Measurements from ENCODE around the gene FOXD4L6.
"Not testable (repeated sequence)": the region's sequence is repeated elsewhere in the genome, so short reads cannot be mapped to it uniquely, and the experiment has no call there.

FOXD4L6 gene

GRCh38 chr9:41128581-41128980 lies at the start of gene FOXD4L6:
FOXD4L6 (minus strand) TSS chr9:41128681; CDS start chr9:41128383, 298 bp downstream.
- DNase-seq, result not testable (repeated sequence)

- not testable (repeated sequence) for DNase-seq
Measured at GRCh38 chr9:41174994-41175393, 46.5 kb upstream of the FOXD4L6 start.

GRCh38 chr9:41150116-41150515 lies 21.6 kb upstream of the FOXD4L6 start:
- not testable (repeated sequence) for DNase-seq

DNA sequence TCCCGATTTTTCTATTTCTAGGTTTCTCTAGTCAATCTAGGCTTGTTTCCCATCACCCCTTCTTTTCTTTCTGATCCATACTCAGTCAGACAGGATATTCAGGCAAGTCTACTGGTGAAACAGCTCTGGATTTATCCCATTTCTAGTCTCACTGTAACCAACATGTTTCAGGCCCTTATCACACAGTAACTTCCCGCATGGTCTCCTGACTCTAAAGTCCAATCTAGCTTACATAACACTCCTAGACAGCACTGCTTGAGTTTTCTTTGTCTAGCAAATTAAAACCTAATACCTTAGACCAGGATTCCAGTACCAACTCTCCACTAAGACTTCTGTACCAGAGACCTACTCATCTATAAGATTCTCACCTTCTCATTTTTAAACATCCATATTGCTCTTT lies 13.4 kb upstream of the FOXD4L6 start:
- DNase-seq, result not testable (repeated sequence)

DNA sequence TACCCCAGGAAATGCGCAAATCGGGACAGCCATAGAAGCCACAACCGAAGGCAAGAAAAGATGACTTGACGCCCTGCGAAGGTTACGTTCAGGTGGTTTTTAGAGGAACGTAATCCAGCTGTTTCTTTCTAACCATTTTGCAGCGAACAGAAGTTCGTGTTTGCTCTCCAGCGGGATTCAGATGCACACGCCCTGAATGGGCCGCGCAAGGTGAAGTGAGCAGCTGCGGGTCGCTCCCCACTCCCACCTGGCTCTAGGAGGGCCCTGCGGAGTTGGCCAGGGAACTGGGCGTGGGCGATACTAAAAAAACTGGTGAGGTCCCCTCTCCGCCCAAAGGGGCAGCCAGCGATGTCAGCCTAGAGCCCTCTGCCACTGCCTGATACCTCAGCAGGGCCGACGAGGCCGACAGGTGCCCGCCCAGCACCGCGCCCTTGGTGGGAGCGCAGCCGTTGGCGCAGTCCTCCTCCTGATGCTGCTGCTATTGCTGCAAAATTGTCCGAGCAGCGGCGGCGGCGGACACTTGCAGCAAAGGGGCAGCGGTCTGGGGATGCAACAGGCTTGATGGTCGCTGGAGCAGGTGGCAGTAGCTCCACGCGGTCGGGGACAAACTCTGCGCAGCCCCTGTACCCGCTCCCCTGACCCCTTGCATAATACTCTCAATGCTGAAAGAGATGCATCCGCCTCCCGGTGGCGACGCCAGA lies 1.6 kb downstream of the FOXD4L6 start:
- not testable (repeated sequence) for DNase-seq

DNA sequence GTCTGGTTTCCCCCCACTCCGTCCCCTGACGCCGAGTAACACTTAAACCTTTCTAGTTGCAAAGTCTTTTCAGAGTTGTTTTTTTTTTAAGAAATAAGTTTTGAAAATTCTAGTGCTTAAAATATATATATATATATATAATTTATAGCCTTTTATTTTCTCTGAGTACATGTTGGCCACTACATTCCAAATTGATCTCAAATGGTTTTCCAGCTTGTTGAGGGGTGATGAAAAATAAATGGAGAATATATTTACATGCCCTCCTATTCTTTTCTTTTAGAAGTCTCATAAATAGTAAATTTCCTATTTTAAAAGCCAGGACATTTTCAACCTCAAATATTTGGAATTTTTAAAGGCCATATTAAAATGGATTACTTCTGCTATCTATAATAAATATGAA lies 2.5 kb downstream of the FOXD4L6 start:
- DNase-seq, result not testable (repeated sequence)

GRCh38 chr9:41125109-41125658 lies 3.3 kb downstream of the FOXD4L6 start:
- not testable (repeated sequence) for DNase-seq

GRCh38 chr9:41124250-41125108 lies 4.0 kb downstream of the FOXD4L6 start:
- DNase-seq, result not testable (repeated sequence)

- not testable (repeated sequence) for DNase-seq
Measured at GRCh38 chr9:41123812-41124211, 4.7 kb downstream of the FOXD4L6 start.

DNA sequence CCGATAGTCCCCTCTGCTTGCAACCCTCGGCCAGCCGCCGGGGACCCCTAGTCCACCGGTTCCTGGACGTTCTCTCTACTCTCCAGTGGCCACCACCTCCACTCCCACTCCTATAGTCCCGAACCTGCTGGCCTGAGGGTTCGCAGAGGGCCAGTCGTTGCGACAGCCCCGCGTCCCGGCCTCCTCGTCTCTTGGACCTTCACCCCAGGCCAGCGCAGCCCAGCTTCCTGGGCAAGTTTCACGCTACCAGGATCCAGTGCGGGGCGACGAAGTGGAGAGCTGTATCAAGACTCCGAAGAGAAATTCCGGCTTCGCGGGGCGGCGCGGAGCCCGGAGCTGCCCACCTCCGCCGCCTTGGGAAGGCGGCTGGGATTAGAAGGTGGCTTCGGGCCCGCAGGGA lies 5.1 kb downstream of the FOXD4L6 start:
- not testable (repeated sequence) for DNase-seq

DNA sequence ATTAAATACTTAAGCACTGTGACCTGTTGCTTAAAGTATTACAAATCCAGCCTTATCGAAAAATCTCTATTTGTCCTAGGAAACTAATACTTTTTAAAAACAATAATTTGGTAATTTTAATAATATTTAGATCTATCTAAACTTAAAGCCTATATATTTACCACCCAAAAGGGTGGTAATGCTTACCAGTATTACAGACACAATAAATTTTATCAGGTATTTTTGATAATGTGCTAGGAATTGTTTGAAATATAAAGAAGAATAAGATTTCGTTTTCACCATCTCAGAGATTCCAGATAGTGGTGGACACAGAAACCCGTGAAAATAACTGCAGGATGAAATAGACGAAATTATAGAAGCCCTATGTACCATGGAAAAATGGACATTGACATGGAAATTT lies 7.8 kb downstream of the FOXD4L6 start:
- DNase-seq, result not testable (repeated sequence)

DNA sequence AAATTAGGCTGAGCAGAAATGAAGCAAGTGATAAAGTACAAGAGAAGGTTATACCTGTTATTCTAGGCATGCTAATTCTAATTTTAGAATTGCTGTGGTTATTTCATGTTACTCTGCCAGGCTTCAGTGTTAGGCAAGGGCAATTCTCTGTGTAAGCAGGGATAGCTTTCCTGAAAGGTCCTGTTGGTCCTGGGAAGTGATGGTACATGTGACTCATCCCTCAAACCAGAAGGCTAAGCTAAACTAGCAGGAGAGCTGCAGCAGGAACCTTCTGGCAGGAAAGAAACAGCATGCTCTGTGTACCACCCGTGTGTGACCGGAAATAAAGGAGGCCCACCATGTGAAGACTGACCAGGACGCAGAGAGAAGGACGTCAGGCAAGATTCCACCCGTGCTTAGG lies 8.8 kb downstream of the FOXD4L6 start:
- not testable (repeated sequence) for DNase-seq

- DNase-seq, result not testable (repeated sequence)
Measured at GRCh38 chr9:41119311-41119710, 9.2 kb downstream of the FOXD4L6 start.

GRCh38 chr9:41113348-41113747 lies 15.1 kb downstream of the FOXD4L6 start:
- DNase-seq, result not testable (repeated sequence)

DNA sequence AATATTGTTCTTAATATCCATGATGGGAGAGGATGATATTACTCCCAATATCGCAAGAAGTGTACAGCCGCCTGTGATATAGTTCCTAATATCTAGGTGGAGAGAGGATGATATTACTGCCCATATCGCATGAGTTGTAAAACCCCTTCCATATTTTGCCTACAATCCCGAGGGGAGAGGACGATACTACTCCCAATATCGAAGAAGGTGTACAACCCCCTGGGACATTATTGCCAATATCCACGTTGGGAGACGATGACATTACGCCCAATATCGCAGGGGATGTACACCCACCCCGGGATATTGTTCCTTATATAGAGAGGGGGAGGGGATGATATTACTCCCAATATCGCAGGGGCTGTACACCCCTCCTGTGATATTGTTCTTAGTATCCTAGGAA lies 17.1 kb downstream of the FOXD4L6 start:
- DNase-seq, result not testable (repeated sequence)

DNA sequence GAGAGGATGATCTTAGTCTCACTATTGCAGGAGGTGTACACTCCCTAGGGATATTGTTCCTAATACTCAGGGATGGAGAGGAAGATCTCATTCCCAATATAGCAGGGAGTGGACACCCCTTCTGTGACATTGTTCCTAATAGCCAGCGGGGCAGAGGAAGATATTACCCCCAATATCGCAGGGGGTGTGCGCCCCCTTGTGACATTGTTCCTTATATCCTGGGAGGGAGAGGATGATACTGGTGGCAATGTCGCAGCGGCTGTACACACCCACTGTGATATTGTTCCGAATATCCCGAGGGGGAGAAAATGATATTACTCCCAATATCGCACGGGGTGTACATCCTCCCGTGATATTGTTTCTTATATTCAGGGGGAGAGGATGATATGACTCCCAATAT lies 17.6 kb downstream of the FOXD4L6 start:
- not testable (repeated sequence) for DNase-seq

DNA sequence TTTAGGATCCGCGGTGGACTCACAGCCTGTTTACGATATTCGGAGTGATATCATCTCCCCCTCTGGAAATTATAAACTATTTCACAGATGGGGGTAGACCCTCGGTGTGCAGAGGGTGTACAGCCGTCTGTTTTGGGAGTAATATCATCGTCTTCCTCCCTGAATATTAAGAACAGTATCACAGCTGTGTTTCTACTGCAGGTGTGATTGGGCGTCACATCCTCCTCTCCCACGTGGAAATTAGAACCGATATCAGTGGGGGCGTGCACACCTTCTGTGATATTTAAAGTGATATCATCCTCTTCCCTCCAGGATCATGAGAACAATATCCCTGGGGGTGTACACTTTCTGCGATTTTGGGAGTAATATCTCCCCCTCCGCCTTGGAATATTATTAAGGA lies 19.2 kb downstream of the FOXD4L6 start:
- not testable (repeated sequence) for DNase-seq

DNA sequence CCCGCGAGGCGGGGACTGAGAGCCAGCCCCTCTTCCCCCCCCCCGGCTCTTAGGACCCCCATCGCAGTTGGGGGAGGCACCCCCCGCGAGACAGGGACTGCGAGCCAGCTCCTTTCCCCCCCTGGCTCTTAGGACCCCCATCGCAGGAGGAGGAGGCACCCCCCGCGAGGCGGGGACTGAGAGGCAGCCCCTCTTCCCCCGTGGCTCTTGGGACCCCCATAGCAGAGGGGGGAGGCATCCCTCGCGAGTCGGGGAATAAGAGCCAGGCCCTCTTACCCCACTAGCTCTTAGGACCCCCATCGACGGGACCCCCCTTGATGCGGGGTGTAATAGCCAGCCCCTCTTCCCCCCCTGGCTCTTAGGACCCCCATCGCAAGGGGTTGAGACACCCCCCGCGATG lies 19.7 kb downstream of the FOXD4L6 start:
- DNase-seq, result not testable (repeated sequence)

DNA sequence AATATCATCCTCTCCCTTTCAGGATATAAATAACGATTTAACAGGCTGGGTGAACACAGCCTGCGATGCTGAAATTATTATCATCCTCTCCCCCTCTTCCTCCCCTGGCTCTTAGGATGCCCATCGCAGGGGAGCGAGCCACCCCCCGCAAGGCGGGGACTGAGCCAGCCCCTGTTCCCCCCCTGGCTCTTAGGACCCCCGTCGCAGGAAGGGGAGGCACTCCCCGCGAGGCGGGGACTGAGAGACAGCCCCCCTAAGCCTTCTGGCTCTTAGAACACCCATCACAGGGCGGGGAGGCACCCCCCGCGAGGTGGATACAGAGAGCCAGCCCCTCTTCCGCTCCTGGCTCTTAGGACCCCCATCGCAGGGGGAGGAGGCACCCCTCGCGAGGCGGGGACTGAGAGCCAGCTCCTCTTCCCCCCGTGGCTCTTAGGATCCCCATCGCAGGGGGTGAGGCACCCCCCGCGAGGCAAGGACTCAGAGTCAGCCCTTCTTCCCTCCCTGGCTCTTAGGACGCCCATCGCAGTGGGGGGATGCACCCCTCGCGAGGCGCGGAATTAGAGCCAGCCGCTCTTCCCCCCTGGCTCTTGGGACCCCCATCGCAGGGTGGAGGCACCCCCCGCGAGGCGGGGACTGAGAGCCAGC lies 21.9 kb downstream of the FOXD4L6 start:
- not testable (repeated sequence) for DNase-seq

DNA sequence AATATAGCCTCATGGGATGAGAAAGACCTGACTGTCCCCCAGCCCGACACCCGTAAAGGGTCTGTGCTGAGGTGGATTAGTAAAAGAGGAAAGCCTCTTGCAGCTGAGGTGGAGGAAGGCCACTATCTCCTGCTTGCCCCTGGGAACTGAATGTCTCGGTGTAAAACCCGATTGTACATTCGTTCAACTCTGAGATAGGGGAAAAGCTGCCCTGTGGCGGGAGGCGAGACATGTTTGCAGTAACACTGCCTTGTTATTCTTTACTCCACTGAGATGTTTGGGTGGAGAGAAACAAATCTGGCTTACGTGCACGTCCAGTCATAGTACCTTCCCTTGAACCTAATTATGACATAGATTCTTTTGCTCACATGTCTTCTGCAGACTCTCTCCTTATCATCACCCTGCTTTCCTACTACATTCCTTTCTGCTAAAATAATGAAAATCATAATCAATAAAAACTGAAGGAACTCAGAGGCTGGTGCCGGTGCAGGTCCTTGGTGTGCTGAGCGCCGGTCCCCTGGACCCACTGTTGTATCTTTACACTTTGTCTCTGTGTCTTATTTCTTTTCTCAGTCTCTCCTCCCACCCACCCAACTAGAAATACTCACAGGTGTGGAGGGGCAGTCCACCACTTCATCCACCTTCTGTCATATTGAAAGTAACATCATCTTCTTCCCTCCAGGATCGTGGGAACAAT lies 22.8 kb downstream of the FOXD4L6 start:
- DNase-seq, result not testable (repeated sequence)

- not testable (repeated sequence) for DNase-seq
Measured at GRCh38 chr9:41104542-41104941, 23.9 kb downstream of the FOXD4L6 start.

GRCh38 chr9:41100508-41100907 lies 28.0 kb downstream of the FOXD4L6 start:
- DNase-seq, result peak; percentile 4

All from fibroblast of upper back skin (primary cell).